Measurements from ENCODE around the gene MPC1L. TPM values are rescaled to one million over a fixed set of nuclear protein-coding genes. Genes with fewer than 3 reads are reported as not detected.

MPC1L gene
- total RNA-seq, 5 donors from 2014 or later (not counting 1 experiment from before 2014, with no cell fraction given): not detected

DNA sequence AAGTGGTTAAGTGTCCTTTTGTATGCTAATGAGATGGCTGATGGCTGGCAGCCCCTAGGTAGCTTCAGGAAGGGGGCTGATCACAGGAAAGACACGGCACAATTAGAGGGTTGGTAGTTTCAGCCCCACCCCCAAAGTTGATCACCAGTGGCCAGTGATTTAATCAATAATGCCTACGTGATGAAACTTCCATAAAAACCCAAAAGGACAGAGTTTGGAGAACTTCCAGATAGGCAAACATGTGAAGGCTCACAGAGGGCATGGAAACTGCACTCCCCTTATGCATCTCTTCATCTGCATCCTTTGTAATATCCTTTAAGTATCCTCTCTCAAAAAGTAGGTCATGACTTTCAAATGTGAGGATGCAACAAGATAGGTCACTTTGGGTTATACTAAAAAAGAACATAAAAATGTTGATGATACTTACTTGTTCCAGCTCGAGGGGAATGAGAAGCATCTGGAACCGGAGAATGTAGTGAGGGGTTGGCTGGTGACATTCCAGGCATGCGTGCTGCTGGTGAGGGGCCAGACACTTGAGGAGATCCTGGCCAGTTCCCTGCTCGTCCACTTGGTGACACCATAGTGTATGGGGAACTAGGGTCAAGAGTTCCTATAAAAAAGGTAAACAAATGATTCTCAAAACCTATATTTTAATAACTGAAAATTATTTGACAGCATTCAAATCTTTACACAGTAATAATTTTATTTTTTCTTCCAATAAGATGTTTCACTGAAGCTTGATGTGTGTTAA, 40.8 kb downstream of the MPC1L start:
- Mint-ChIP-seq H3K4me1 (peaks cover 0 to 14% (median 0%) of the 10 kb centered on the region in 3 donors), H3K36me3 (peaks cover 37% of the 10 kb centered on the region), H3K27ac (peak overlapping the region in 1 of 2 donors; percentile 23), H3K9me3 (no peaks in the 10 kb centered on the region), H3K27me3 (no peaks in the 10 kb centered on the region), H3K4me3 (no peak overlapping the region)
- DNase-seq (no peak), ATAC-seq (replicated peaks in 1 of 4) (no peak)
- Histone ChIP-seq H3K27ac (ENCODE audit: low read length) (peak overlapping the region; percentile 41), H3K4me1 (ENCODE audit: control insufficient read depth in 1 of 2, extremely low read depth in 1 of 2, insufficient read depth in 2 of 2, low read length in 2 of 2) (peaks cover 0 to 21% of the 10 kb centered on the region in 2 experiments), H3K4me3 (ENCODE audit: control insufficient read depth in 1 of 2, extremely low read depth in 1 of 2, low read length in 1 of 2) (no peak overlapping the region), H3K36me3 (ENCODE audit: control insufficient read depth in 2 of 2, extremely low read depth in 1 of 2, insufficient read depth in 1 of 2, low read length in 1 of 2) (peaks cover 8 to 42% of the 10 kb centered on the region in 2 donors), H3K9me3 (no peaks in the 10 kb centered on the region), H3K27me3 (replicated peaks in 1 of 2; ENCODE audit: control insufficient read depth in 2 of 2, extremely low read depth in 1 of 2, insufficient read depth in 2 of 2, low read length in 1 of 2) (no peaks in the 10 kb centered on the region)
- no CpG with 5 or more reads among the region's 6 CpGs for WGBS (ENCODE audit: insufficient coverage)
- ChIA-PET POLR2A (interaction anchor here in 1 of 2 donors (0.6 kb wide), 1 partner anchor 32 kb away, joined by 3 read pairs; no protein-coding TSS in a partner anchor), CTCF (interaction anchor here (0.6 to 0.7 kb wide), 2 partner anchors 131 to 403 kb away, joined by 3 read pairs; no protein-coding TSS in a partner anchor)

DNA sequence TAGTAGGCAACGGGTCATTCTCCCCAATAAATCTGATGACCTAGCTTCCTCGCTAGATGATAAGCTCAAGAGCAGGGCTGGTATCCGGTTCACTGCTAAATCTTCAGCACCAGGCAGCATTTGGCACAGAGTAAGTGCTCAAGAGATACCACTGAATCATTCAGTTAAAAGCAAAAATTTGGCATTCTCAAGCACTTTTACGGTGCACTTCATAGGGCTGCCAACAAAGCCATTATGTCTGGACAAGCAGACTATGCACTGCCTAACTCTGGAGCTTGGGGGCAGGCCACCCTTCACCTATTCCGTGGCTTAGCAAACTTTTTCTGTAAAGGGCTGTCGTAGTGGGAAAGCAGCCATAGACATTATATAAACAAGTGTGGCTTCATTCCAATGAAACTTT, 47.9 kb downstream of the MPC1L start:
- POLR2A ChIA-PET: no interaction called here
- CTCF ChIA-PET: no interaction called here
- H3K4me3 ChIP-seq (ENCODE audit: control insufficient read depth in 1 of 2, extremely low read depth in 1 of 2, low read length in 1 of 2): no peak overlapping the region
- H3K4me1 ChIP-seq (ENCODE audit: control insufficient read depth in 1 of 2, extremely low read depth in 1 of 2, insufficient read depth in 2 of 2, low read length in 2 of 2): no peaks in the 10 kb centered on the region
- no peaks in the 10 kb centered on the region for H3K27me3 ChIP-seq (replicated peaks in 1 of 2; ENCODE audit: control insufficient read depth in 2 of 2, extremely low read depth in 1 of 2, insufficient read depth in 2 of 2, low read length in 1 of 2)
- Mint-ChIP-seq H3K4me3 (no peak overlapping the region), H3K36me3 (peaks cover 34% of the 10 kb centered on the region), H3K27ac (no peak overlapping the region), H3K9me3 (no peaks in the 10 kb centered on the region), H3K27me3 (no peaks in the 10 kb centered on the region), H3K4me1 (no peaks in the 10 kb centered on the region)
- no peak overlapping the region for H3K27ac ChIP-seq (ENCODE audit: low read length)
- ATAC-seq (replicated peaks in 1 of 4) (no peak), DNase-seq (no peak)
- H3K9me3 ChIP-seq: no peaks in the 10 kb centered on the region
- H3K36me3 ChIP-seq (ENCODE audit: control insufficient read depth in 2 of 2, extremely low read depth in 1 of 2, insufficient read depth in 1 of 2, low read length in 1 of 2): peaks cover 10 to 54% of the 10 kb centered on the region in 2 donors
- 75% methylated on average over 4 of the region's 6 CpGs for WGBS (ENCODE audit: insufficient coverage)

Other genes starting within 250 kb of the MPC1L start
- 10 to 100 TPM; 62.3 to 92.0 (median 74.1) TPM for gene ATP6AP2, start 42.5 kb upstream of the MPC1L start, total RNA-seq
- 10 to 100 TPM; 15.2 to 31.0 (median 25.9) TPM for gene CXorf38, start 24.1 kb downstream of the MPC1L start, total RNA-seq
- 10 to 100 TPM; 30.7 to 56.0 (median 43.2) TPM for gene MED14, start 112.1 kb downstream of the MPC1L start, total RNA-seq

All from T-cell (primary cell).